ES-I3 (cell line): ENCODE measurements around the gene DLG2.

Experiments
- H3K36me3 ChIP-seq: 2 replicates; pipeline ENCODE4 v1.6.1; 2013; ENCODE audit warnings: mild to moderate bottlenecking, low read length, control low read depth, moderate library complexity; ENCODE audit not compliant: insufficient read depth
- H3K4me1 ChIP-seq: 2 replicates; pipeline ENCODE4 v1.6.1; 2013; ENCODE audit warnings: mild to moderate bottlenecking, control low read depth, low read length; ENCODE audit not compliant: insufficient read depth
- H3K9ac ChIP-seq: 2 replicates; pipeline ENCODE4 v1.6.1; 2013; ENCODE audit warnings: low read depth, mild to moderate bottlenecking, low read length, moderate library complexity
- H3K9me3 ChIP-seq: 2 replicates; pipeline ENCODE4 v1.6.1; 2013; ENCODE audit warnings: mild to moderate bottlenecking, low read length, moderate library complexity; ENCODE audit not compliant: control insufficient read depth, insufficient read depth

DLG2 gene

DNA sequence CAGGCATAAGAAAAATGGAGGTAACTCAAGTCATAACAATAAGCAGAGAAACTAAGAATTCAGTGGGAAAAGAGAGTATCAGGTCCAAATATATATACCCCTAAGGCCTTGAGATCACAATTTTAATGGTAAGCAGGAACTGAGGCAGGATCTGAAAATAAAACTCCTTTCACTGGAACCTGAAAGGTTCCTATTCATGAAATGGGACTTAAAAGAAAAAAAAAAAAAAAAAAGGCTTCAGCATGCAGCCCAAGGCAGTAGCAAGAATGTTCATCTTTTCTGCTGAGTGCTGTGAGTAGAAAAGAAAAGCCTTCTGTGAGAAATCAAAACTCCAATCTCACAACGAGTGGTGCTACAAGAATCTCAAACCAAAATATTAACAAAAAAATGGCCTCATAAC lies 75.3 kb downstream of the DLG2 start:
- Histone ChIP-seq H3K9ac (no peak overlapping the region), H3K36me3 (no peaks in the 10 kb centered on the region), H3K4me1 (no peaks in the 10 kb centered on the region), H3K9me3 (no peaks in the 10 kb centered on the region; the same call in 1 of the 2 replicates)

DNA sequence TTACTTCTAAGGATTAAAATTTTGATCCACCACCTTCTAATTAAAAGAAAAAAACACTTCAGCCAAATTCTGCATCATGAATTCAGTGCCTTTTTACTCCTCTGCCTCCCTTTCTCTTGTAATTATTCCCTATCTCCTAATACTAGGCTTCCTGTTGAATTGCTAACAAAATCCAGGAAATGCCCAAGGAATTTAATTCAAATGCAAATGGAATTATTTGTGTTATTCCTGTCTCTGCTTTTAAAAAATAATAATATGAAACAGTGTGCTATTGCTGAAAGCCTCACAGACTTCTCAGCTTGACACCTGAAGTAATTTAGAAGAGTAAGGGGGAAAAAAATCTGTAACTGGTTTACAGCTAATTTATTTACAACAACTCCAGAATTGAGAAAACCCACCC lies 85.5 kb downstream of the DLG2 start:
- no peaks in the 10 kb centered on the region; the same call in 1 of the 2 replicates for H3K9me3 ChIP-seq
- peaks cover 16% of the 10 kb centered on the region for H3K4me1 ChIP-seq
- no peak overlapping the region for H3K9ac ChIP-seq
- H3K36me3 ChIP-seq: no peaks in the 10 kb centered on the region

DNA sequence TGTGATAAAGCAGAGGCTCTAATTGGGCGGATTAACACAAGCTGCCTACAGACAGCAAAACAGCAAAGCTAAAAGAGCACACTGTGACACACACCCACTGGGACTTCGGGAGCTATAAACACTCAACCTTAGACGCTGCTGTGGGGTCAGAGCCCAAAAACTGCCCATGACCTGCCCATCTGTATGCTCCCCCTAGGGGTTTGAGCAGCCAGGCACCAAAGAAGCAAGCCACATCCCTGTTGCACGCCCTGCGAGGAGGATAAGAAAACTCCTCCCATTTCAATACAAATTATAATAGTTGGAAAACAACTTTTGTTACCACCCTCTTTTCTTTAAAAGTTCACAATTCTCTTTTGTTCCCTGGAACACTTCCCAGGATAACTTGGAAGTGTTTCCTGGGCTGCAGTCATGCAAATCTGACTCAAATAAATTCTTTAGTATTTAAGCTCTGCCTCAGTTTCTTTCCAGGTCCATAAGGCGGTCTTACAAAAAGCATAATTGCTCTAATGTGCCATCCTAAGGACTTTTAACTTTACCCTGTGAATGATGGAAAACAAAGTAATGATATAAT lies 86.4 kb downstream of the DLG2 start:
- Histone ChIP-seq H3K9ac (no peak overlapping the region), H3K4me1 (peaks cover 16% of the 10 kb centered on the region), H3K36me3 (no peaks in the 10 kb centered on the region), H3K9me3 (no peaks in the 10 kb centered on the region; the same call in 1 of the 2 replicates)

DNA sequence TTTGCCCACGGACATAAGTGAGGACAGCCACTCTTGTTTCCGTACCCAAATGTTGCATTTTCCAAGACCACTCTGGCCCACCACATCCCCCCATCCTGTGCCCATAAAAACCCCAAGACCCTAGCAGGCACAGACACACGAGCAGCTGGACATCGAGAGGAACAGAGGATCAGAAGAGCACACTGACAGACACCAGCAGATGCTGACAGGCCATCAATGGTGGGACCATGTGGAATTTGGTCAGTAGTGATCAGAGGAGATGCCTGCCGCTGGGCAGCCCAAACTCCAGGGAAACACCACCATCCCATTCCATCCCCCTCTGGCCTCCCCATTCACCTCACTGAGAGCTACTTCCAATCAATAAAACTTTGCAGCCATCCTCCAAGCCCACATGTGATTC lies 87.0 kb downstream of the DLG2 start:
- Histone ChIP-seq H3K9ac (no peak overlapping the region), H3K4me1 (peaks cover 16% of the 10 kb centered on the region), H3K36me3 (no peaks in the 10 kb centered on the region), H3K9me3 (no peaks in the 10 kb centered on the region; the same call in 1 of the 2 replicates)

DNA sequence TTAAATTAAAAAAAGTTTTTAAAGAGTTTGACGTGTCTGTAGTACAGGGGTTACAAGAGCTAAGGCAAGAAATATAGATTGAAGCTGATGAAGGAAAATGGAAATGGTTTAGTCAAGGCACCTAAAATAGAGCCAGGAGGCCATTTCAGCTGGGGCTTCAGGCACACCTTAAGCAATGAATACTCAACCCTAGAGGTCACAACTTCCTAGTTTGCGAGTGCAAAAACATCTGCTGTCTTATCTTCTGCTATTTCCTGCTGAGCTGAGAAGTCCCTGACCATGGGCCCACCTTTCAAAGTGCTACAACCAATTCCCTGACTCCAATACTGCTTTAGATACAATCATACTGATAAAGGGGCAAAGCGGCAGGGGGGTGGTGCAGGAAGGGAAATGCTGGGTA lies 87.4 kb downstream of the DLG2 start:
- H3K36me3 ChIP-seq: no peaks in the 10 kb centered on the region
- peaks cover 3% of the 10 kb centered on the region for H3K9me3 ChIP-seq
- no peak overlapping the region for H3K9ac ChIP-seq

DNA sequence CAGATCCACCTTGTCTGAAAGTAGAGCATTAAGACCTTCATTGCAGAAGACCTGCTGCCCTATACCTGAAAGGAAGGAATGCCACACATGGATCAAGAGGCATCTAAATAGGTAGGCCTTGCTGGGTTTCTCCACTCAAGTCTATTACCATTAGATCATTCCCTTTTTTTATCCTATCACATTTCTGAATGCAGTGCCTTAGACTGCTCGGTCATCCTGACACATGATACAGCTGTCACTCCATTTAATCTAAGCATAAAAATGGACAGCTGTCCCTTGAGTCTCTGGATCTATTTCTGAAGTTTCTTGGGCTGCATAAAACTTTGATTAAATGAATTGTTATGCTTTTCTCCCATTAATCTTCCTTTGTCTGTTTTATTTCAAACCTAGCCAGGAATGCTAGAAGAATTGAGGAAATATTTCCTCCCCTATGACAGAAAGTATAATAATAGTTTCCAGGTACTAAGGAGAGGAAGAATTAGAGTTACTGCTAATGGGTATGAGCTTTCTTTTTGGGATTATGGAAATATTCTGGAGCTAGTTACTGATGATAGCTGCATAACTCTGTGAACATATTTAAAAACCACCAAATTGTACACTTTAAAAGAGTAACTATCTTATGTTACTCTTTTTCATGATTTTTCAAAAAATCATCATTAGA lies 88.0 kb downstream of the DLG2 start:
- Histone ChIP-seq H3K4me1 (peaks cover 16% of the 10 kb centered on the region), H3K36me3 (no peaks in the 10 kb centered on the region), H3K9me3 (peaks cover 5% of the 10 kb centered on the region)

More for the DNA sequence above, 87.4 kb downstream of the DLG2 start:
- H3K4me1 ChIP-seq: peaks cover 16% of the 10 kb centered on the region

DNA sequence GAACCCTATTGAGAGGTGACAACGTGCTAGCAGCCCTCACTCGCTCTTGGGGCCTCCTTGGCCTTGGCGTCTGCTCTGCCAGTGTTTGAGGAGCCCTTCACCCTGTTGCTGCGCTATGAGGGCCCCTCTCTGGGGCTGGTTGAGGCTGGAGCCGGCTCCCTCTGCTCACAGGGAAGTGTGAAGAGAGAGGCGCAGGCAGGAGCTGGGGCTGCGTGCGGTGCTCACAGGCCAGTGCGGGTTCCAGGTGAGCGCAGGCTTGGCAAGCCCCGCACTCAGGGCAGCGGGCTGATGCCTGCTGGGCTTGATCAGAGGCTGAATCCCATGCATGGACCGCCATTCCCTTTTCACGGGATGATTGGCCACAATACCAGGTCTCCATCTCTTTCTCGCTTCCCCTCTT lies 90.7 kb downstream of the DLG2 start:
- Histone ChIP-seq H3K36me3 (no peaks in the 10 kb centered on the region), H3K4me1 (peaks cover 10% of the 10 kb centered on the region), H3K9ac (no peak overlapping the region), H3K9me3 (peaks cover 5% of the 10 kb centered on the region)

More for the DNA sequence above, 88.0 kb downstream of the DLG2 start:
- H3K9ac ChIP-seq: no peak overlapping the region

DNA sequence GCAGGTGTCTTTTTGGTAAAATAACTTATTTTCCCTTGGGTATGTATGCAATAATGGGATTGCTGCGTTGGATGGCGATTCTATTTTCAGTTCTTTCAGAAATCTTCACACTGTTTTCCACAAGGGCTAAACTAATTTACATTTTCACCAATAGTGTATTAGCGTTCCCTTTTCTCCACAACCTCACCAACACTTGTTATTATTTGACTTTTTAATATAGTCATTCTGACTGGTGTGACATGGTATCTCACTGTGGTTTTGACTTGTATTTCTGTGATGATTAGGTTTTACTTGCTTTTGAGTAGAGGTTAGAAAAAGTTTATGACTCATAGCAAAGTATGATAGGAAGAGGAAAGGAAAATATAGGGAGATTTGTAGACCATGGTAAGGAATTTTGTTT lies 92.3 kb downstream of the DLG2 start:
- Histone ChIP-seq H3K9ac (no peak overlapping the region), H3K36me3 (no peaks in the 10 kb centered on the region), H3K9me3 (peaks cover 5% of the 10 kb centered on the region), H3K4me1 (peaks cover 2% of the 10 kb centered on the region)

DNA sequence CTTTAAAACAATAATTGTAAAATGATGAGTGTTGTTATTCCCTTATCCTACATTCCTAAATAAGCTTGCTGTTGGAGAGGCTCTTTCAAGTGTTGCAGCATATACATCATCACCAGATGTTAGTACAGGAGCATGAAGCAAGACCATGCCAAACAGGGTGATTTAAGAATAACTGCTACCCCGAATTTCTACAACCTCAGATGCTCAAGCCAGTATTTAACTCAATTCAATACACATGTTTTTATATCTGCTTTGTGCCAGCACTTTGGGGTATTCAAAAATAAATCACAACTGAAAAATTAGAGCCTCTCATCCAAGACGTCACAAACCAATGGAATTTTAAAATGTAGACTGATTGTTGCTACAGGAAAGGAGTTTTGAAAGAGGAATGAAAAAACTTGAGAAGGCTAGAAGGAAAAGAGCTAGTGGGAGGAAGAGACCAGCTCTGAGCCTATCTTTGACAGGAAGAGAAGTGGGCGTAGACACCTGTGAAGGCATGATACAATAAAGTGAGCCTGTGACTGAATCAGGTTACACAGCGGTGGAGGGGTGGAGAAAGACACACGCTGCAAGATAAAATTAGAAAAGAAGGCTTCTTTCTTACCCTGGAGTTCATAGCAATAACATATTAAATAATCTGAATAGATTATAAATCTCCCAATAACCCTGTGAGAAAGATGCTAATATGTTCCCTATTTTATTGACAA lies 95.8 kb downstream of the DLG2 start:
- no peak overlapping the region for H3K9ac ChIP-seq
- H3K4me1 ChIP-seq: peaks cover 5% of the 10 kb centered on the region; the same call in 1 of the 2 replicates
- H3K9me3 ChIP-seq: peaks cover 5% of the 10 kb centered on the region
- no peaks in the 10 kb centered on the region for H3K36me3 ChIP-seq

DNA sequence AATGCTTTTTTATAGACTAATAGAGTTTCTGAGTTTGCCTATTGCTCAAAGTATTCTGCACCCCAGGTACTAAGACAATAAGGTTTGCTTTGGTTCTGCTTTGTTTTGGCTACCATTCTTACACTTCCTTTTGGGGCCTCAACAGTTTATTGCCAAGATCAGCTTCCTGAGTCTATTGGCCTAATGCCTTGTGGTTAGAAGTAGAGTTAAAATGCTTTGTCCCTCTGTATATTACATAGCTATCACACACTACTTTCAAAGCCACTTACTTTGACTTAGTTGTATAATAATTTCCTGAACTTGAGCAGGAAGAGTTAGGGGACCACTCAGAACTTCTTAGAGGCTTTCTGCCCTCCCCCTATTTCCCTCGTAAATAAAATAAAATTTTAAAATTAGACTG lies 96.5 kb downstream of the DLG2 start:
- peaks cover 5% of the 10 kb centered on the region for H3K9me3 ChIP-seq
- no peak overlapping the region for H3K9ac ChIP-seq

DNA sequence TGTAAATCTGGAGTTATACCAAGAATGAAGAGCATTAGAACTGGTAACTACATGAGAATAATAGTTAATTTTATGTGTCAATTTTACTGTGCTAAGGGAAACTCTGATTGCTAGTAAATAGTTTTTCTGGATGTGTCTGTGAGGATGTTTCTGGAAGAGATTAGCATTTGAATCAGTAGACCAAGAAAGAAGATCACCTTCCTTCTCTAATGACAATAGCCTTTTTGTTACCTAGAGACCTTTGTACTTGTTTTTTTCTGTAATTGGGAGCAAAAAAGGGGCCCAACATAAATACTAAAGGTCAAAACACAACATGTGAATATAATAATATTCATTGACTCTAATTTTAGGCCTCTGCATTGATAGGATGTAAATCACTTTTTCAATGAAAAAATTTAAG lies 100.6 kb downstream of the DLG2 start:
- H3K36me3 ChIP-seq: no peaks in the 10 kb centered on the region; the same call in 1 of the 2 replicates
- H3K9me3 ChIP-seq: peaks cover 20% of the 10 kb centered on the region
- peaks cover 11% of the 10 kb centered on the region for H3K4me1 ChIP-seq
- H3K9ac ChIP-seq: no peak overlapping the region

More for the DNA sequence above, 96.5 kb downstream of the DLG2 start:
- H3K36me3 ChIP-seq: no peaks in the 10 kb centered on the region
- peaks cover 9% of the 10 kb centered on the region for H3K4me1 ChIP-seq

DNA sequence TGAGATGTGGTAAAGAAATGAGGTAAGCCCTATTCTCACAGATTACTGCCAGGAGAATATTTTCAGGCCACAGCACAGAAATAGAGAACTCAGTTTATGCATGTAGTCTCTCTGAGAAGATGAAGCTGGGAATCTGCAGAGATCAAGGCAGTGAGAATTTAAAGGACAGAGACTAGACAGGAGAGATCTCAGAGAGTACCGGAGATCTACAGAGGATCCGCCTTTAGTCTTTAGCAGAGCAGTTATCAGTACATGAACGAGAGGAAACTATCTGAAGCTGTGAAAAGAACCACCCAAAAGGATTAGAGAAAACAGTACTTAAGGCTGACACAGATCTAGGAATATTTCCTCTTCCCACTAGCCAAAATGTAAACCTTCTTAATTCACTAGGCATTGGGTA lies 101.5 kb downstream of the DLG2 start:
- Histone ChIP-seq H3K9me3 (peaks cover 24% of the 10 kb centered on the region), H3K9ac (no peak overlapping the region), H3K4me1 (peaks cover 11% of the 10 kb centered on the region), H3K36me3 (no peaks in the 10 kb centered on the region; the same call in 1 of the 2 replicates)

DNA sequence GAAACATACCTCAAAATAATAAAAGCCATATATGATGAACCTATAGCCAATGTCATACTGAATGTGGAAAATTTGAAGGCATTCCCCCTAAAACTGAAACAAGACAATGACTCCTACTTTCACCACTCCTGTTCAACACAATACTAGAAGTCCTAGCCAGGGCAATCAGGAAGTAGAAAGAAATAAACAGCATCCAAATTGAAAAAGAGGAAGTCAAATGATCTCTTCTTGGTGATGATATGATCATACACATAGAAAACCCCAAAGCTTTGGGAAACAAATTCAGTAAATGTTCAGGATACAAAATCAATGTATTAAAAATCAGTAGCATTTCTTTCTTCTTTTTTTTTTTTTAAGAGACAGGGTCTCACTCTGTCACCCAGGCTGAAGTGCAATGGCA lies 109.9 kb downstream of the DLG2 start:
- Histone ChIP-seq H3K4me1 (no peaks in the 10 kb centered on the region), H3K9me3 (0 out of 2 replicates have a peak, but pooled peaks cover 11% of the 10 kb centered on the region), H3K36me3 (no peaks in the 10 kb centered on the region), H3K9ac (no peak overlapping the region)

DNA sequence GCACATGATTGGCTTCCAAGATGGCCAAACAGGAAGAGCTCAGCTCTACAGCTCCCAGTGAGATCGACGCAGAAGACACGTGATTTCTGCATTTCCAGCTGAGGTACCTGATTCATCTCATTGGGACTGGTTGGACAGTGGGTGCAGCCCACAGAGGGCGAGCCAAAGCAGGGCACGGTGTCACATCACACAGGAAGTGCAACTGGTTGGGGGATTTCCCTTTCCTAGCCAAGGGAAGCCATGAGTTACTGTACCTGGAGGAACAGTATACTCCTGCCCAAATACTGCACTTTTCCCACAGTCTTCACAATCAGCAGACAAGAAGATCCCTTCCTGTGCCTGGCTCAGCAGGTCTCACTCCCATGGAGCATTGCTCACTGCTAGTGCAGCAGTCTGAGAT lies 131.2 kb downstream of the DLG2 start:
- Histone ChIP-seq H3K36me3 (no peaks in the 10 kb centered on the region), H3K9ac (no peak overlapping the region), H3K4me1 (no peaks in the 10 kb centered on the region), H3K9me3 (no peaks in the 10 kb centered on the region)

DNA sequence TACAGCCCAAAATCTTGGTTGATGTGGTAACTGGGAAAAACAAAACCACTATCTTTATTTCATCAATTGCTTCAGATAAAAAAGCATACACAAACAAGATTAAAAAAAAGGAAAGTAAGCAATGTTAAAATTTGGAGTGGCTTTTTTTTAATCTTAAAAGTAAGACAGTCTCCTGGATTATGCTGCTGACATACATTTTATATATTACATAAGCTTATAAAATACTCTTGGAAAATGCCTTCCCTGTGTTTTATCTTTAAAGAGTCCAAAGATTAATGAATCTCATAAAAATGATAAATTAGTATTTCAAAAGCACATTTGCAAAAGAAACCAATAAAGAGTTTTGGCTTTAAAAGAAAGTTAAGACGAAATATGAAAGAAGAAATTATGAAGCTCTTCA lies 132.7 kb downstream of the DLG2 start:
- H3K9me3 ChIP-seq: no peaks in the 10 kb centered on the region
- no peaks in the 10 kb centered on the region for H3K4me1 ChIP-seq
- H3K9ac ChIP-seq: no peak overlapping the region
- H3K36me3 ChIP-seq: no peaks in the 10 kb centered on the region
